ENCODE results near the gene ARMC8.

The ARMC8 gene

DNA sequence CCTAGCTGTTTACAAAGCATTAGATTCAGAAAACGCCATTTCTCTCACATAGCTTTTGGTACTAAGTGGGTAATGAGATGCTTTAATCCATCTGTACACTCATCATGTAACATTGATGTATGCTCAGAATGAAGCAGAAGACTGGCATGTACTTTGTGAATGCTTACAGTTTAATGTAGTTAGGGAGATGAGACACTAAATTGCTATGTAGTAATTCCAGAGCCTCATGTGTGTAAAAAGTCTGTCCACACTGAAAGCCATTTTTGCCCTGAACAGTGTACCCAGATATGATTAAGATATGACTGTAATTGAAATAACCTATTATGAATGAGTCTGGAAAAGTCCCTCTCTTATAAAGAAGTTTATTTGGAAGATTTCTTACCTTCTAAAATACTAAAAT, 66.5 kb downstream of the ARMC8 start:
- no peak for DNase-seq (ENCODE audit: low read depth)

- DNase-seq (ENCODE audit: low read depth) = no peak
These were observed 67.1 kb downstream of the ARMC8 start for GRCh38 chr3:138254216-138254615.

DNA sequence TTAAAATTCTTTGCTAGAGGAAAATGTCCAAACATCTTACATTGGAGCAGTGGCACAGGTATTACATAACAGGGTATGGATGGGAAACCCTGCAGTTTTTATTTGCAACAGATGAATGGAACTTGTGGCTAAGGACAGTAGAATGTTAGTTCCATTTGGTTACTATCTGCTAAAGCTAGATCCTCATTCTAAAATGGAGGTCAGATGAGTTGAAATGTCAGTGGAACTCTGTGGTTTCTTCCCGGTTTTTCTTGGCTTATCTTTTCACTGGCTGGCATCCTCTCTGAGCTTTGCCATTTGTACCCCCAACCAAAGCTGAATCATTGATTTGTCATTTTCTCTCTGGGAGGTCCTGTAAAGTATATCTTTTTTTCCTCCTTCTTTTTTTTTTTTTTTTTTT, 68.9 kb downstream of the ARMC8 start:
- no peak for DNase-seq (ENCODE audit: low read depth)

DNA sequence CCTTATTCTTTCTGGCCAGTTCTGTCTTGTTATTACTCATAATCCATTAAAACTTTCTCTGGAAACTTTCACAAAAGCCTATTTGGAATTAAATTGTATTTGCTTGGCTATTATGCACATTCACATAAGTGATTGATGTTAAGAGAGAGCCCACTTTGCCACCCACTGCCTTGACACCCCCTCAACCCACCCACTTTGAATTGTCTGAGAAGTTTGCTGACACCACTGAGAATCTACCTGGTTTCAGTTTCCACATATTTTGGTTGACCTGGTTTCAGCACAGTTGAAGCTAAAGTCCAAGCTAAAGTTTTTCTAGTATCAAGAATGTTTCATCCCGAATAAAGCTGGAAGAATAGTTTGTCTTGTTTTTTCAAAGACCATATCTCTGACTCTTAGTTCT, 70.9 kb downstream of the ARMC8 start:
- no peak for DNase-seq (ENCODE audit: low read depth)

DNA sequence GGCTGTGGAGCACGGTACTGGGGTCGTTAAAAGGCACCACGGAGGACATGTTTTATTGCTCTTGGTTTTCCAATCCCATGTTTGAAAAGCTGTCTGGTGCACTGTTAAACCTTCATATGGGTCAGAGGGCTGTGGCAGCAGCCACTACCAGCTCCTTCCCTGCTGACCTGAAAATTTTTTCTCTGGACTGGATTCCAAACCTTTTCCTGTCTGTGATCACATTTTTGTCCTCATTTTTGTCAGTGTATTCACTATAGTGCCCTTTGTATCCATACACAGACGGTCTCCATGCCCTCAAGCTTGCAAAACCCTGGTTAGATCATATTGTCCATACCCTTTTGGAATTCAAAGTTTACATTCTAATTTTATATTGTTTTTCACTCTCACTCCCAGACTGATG, 72.0 kb downstream of the ARMC8 start:
- no peak for DNase-seq (ENCODE audit: low read depth)

DNA sequence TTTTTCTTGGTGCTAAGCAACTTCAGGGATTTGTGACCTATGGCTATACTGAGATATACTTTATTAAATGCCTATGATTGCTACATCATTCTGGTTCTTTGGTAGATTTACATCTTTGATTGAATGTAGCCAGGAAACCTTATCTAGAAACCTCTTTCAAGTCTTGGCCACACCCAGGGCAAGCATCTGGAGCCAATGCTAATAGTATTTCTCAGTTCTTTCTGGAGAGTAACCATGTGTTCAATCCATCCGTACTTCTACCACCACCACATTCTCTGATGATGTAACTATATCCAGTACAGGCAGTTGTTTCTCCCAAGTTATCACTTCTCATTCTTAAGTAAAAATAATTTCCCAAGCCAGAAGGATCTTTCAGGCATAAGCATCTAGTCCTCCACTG, 73.5 kb downstream of the ARMC8 start:
- no peak for DNase-seq (ENCODE audit: low read depth)

DNA sequence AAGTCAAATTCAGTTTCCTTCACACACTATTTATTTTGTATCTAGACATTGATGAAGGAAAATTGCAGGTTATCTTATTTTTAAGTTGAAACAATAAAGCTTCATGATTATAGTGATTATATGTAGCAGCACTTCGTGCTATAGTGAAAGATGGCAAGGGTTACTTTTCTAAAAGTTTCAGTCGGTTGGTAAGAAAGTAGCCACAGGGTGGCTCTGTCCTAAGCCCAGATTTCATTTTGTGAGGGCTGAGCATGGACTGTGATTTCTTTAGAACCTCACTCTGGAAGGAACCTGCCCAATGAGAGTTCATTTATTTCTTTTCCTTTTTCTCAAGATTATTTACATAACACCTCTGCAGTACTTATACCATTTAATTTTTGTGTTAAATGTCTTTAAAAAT, 76.0 kb downstream of the ARMC8 start:
- DNase-seq (ENCODE audit: low read depth) = no peak

DNA sequence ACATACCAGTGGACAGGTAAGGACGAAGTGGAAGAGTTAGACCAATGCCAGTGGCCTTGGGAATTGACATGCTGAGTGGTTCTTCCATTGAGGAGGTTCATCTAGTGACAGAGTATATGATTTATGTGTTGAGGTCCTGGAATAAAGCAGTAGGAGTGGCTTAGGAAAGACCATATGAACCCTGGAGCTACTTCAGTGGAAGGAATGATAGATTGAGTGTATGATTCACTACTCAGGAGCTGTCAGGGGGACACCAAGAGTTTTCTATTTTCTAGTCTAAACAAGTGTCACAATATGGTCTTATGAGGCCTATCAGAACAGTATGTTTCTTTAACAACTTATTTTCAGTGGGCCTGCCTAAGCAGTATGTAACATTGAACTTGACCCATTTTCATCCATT, 78.6 kb downstream of the ARMC8 start:
- no peak for DNase-seq (ENCODE audit: low read depth)

- DNase-seq (ENCODE audit: low read depth) = no peak
These were observed 80.0 kb downstream of the ARMC8 start for GRCh38 chr3:138267083-138267482.

DNA sequence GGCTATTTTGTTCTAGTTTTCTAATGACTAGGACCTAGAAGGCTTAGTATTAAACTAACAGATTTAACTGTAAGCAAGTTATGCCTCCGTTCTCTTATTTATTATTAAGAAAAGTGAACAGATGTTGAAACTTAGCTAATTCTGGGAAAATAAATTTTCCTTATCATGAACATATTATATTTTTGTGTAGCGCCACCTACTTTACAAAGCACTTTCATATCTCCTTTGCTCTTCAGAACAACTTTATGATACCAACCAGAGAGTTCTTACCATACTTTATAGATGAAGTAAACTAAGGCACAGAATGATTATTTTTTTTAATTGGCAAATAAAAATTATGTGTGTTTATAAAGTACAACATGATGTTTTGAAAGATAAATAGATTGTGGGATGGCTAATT, 83.1 kb downstream of the ARMC8 start:
- no peak for DNase-seq (ENCODE audit: low read depth)

DNA sequence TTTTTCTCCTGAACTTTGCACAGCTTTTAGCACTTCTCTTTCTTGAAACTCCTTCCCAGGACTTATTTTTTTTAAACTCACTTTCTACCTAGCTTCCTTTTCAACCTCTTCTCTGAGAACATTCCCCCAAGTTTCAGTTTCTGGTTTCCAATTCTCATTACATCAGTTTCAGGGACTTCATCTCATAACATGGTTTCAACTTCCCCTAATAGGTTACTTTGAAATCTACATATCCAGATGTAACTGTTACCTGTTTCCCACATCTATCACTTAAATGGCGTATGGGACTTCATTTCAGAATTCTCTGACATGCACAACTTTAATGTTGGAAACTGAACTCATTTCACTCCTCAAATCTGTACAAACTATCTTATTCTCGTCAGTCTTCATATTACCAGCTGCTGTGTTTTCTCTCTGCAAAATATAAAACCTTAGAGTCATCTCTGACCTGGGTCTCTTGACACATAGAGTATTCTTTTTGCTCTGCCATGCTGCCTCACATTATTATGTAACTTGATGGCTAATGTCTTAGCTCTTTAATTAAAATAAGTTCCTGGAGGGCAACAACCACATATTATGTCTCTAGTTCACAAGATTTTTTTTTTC, 84.2 kb downstream of the ARMC8 start:
- DNase-seq (ENCODE audit: low read depth) = no peak

GRCh38 chr3:138281561-138281960, 94.5 kb downstream of the ARMC8 start:
- no peak for DNase-seq (ENCODE audit: low read depth)

DNA sequence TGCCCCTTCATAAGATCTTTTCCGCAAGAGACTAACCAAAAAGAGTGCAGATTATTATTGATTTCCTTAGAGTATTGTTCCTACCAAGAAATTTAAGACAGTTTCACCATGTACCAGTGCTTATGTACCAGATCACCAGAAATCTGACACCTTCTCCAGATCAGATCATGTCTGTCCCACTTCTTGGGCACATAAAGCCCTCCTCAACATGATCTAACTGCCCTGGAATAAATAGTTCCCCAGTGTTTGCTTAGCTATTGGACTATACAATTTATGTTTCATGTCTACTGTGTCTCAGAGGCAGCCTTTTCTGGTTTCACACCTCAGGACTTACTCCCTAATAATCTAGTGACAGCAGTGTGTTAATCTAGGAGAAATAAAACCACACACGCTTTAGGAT, 95.7 kb downstream of the ARMC8 start:
- no peak for DNase-seq (ENCODE audit: low read depth)

DNA sequence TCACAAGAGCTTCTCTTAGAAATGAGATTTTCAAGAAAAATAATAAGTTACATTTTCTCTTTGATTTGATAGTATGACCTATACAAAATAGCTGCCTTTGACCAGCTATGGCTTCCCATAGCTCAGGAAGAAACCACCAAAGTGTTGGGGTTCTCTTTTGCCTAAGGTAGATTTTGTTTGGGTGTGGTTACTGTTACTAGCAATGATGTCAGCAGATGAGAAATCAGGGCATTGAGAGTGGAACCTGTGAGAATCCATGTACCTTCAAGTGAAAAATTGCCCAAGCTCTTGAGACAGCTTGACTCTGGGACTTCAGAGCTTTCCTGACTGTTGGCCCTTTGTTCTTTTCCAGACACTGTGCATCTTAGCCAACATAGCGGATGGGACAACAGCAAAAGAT, 97.0 kb downstream of the ARMC8 start:
- no peak for DNase-seq (ENCODE audit: low read depth)

GRCh38 chr3:138284957-138285477, 97.9 kb downstream of the ARMC8 start:
- DNase-seq (ENCODE audit: low read depth) = no peak

GRCh38 chr3:138289260-138289659, 102.2 kb downstream of the ARMC8 start:
- DNase-seq (ENCODE audit: low read depth) = no peak

- DNase-seq (ENCODE audit: low read depth) = no peak
These were observed 102.6 kb downstream of the ARMC8 start for GRCh38 chr3:138289701-138290100.

- DNase-seq (ENCODE audit: low read depth) = no peak
These were observed 109.5 kb downstream of the ARMC8 start for GRCh38 chr3:138296639-138297038.

GRCh38 chr3:138297059-138297607, 110.0 kb downstream of the ARMC8 start:
- DNase-seq (ENCODE audit: low read depth) = no peak

- no peak for DNase-seq (ENCODE audit: low read depth)
These were observed 110.8 kb downstream of the ARMC8 start for GRCh38 chr3:138297876-138298275.

DNA sequence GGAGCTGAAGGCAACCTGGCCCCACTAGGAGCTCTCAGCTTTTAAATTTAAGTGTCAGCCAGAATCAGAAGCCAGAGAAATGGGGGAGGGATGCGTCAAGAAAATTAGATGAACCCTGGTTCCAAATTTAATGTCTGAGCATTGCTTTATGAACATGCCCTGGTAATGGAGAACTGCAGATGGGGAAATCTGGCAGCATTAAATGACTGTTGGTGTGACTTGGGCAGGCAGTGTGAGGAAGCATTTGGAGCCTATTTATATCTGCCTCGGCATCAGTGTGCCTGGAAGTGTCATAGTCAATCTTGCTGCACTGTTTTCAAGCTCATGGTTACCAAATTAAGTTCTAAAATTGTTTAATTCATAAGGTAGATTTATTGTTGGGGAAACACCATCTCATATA, 113.5 kb downstream of the ARMC8 start:
- no peak for DNase-seq (ENCODE audit: low read depth)

GRCh38 chr3:138303474-138303873, 116.4 kb downstream of the ARMC8 start:
- DNase-seq (ENCODE audit: low read depth) = no peak

GRCh38 chr3:138307899-138308298, 120.8 kb downstream of the ARMC8 start:
- DNase-seq (ENCODE audit: low read depth) = no peak

GRCh38 chr3:138308783-138309182, 121.7 kb downstream of the ARMC8 start:
- no peak for DNase-seq (ENCODE audit: low read depth)

Measured in fibroblast of the conjunctiva (primary cell).